Measurements from ENCODE around the gene HRH1. TPM values are rescaled to one million over a fixed set of nuclear protein-coding genes. Genes with fewer than 3 reads are reported as not detected.
A peak's percentile ranks its signal among the peaks of the same experiment; 100 is the strongest.

The HRH1 gene
- total RNA-seq, 2 donors from 2014 or later: 7.2 to 20.4 TPM

DNA sequence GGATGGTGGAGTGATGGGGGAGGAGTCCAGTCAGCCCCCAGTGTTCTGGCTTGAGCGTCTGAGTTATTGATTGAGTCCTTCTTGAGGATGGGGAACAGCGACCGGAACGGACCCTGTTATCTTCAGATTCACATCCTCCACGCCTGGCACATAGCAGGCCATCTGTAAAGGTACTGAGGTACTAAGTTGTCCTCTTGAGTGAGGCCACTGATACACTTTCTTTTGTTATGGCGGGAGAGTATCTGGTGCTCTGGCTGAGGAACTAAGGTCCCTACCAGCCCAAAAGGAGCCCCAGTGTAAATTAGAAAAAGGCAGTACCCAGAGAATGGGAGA, 16.7 kb upstream of the HRH1 start:
- intact Hi-C loops (cut with DNase I): no loop called here
- Histone ChIP-seq H3K9me3 (no peaks in the 10 kb centered on the region), H3K4me3 (no peak overlapping the region), H3K4me1 (no peaks in the 10 kb centered on the region), H3K9ac (ENCODE audit: low read depth in 2 of 2, low read length in 2 of 2) (no peak overlapping the region), H3K27me3 (no peaks in the 10 kb centered on the region), H3K27ac (no peak overlapping the region), H3K36me3 (no peaks in the 10 kb centered on the region)
- no peak for DNase-seq
- TF ChIP-seq, protein P1, sequence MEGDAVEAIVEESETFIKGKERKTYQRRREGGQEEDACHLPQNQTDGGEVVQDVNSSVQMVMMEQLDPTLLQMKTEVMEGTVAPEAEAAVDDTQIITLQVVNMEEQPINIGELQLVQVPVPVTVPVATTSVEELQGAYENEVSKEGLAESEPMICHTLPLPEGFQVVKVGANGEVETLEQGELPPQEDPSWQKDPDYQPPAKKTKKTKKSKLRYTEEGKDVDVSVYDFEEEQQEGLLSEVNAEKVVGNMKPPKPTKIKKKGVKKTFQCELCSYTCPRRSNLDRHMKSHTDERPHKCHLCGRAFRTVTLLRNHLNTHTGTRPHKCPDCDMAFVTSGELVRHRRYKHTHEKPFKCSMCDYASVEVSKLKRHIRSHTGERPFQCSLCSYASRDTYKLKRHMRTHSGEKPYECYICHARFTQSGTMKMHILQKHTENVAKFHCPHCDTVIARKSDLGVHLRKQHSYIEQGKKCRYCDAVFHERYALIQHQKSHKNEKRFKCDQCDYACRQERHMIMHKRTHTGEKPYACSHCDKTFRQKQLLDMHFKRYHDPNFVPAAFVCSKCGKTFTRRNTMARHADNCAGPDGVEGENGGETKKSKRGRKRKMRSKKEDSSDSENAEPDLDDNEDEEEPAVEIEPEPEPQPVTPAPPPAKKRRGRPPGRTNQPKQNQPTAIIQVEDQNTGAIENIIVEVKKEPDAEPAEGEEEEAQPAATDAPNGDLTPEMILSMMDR (IDR thresholded peaks at IDR 0.05): no peak

DNA sequence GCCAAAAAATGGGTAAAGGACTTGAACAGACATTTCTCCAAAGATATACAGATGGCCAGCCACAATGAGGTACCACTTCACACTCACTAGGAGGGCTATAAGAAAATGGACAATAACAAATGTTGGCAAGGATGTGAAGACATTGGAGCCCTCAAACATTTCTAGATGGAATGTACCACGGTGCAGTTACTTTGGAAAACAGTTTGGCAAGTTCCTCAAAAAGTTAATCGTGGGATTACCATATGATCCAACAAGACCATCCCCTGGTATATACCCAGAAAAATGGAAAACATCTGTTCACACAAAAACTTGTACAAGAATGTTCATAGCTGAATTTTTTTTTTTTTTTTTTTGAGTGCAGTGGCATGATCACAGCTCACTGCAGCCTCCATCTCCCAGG, 15.9 kb upstream of the HRH1 start:
- no peak overlapping the region for H3K27ac ChIP-seq

DNA sequence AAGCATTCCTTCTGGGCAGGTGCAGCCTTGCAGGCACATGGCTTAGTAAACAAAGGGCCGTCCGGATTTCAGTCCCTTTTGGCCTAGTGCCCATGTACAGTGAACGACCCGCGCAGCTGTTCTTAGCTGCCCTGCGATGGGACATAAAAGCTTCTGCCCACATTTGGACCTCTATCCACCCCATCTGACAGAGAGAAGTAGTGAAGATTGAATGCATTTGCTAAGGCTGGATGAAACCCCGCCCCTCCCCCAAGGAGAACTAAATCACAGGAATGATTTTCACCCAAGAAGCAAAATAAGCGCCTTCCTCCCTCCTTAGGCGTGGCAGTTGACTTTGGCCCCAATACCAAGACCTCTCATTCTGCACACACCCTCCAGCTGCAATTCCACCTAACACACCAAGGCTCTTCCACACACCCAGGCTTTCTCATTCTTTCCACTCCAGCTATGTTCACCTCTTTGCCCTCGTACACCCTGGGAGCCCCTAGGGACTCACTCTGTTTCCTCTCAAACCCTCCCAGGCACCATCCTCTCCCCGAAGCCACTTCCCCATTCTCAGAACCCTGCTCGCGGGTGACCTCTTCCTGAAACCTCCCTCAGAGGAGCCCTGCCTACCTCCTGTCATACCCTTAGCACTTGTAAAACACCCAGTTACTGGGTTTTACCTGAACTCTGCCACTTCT, 14.1 kb upstream of the HRH1 start:
- no peak overlapping the region for H3K4me3 ChIP-seq
- peak; percentile 87 for DNase-seq
- no peaks in the 10 kb centered on the region for H3K27me3 ChIP-seq
- no peaks in the 10 kb centered on the region for H3K4me1 ChIP-seq
- no peaks in the 10 kb centered on the region for H3K36me3 ChIP-seq
- TF ChIP-seq, protein P1 (IDR thresholded peaks at IDR 0.05): no peak
- H3K9me3 ChIP-seq: no peaks in the 10 kb centered on the region
- H3K9ac ChIP-seq (ENCODE audit: low read depth in 2 of 2, low read length in 2 of 2): peak overlapping the region in 1 of 2 donors; percentile 46
- peak overlapping the region; percentile 72 for H3K27ac ChIP-seq
- intact Hi-C loops (cut with DNase I): no loop called here

More for the DNA sequence above, 15.9 kb upstream of the HRH1 start:
- no peaks in the 10 kb centered on the region for H3K9me3 ChIP-seq
- no peaks in the 10 kb centered on the region for H3K27me3 ChIP-seq
- DNase-seq: no peak
- TF ChIP-seq, protein P1 (IDR thresholded peaks at IDR 0.05): no peak
- H3K9ac ChIP-seq (ENCODE audit: low read depth in 2 of 2, low read length in 2 of 2): no peak overlapping the region
- H3K4me1 ChIP-seq: no peaks in the 10 kb centered on the region
- intact Hi-C loops (cut with DNase I): no loop called here
- H3K36me3 ChIP-seq: no peaks in the 10 kb centered on the region
- no peak overlapping the region for H3K4me3 ChIP-seq

DNA sequence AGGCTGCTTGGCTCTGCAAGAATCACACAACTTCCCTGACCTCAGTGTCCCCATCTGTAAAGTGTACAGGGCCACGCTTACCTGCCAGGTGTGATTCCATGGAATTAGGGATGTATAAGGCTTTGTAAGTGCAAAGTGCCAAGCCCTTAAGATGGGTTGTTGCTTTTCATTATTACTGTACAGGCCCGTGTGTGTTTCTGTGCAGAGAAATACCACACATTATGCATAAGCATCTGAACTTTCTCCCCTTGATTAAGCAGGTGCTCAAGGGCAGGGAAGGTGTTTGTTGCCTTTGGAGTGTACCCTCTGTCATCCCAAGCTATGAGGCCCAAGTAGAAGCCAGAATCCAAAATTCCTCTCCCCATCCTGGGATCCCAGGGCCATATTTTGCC, 13.6 kb upstream of the HRH1 start:
- H3K36me3 ChIP-seq: no peaks in the 10 kb centered on the region
- peak overlapping the region in 1 of 2 donors; percentile 46 for H3K9ac ChIP-seq (ENCODE audit: low read depth in 2 of 2, low read length in 2 of 2)
- no peak overlapping the region for H3K4me3 ChIP-seq

DNA sequence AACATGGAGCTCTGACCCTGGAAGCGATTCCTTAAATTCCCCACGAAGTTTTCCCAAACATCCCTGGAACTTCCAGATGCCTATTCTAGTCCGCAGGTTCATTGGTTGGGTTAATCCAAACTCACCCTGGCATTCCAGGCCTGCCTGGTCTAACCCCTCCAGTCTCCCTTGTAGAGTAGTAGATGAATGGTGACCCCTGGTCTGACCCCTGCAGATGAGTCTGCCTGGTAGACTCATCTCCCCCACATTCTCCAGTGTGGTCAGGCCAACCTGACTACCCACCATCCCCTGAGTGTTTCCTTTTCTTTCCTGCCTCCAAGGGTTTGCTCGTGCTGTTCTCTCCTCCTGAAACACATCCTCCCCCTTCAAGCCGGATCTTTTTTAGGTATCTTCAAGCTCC, 10.8 kb upstream of the HRH1 start:
- Histone ChIP-seq H3K36me3 (no peaks in the 10 kb centered on the region), H3K27me3 (no peaks in the 10 kb centered on the region), H3K27ac (no peak overlapping the region), H3K9me3 (no peaks in the 10 kb centered on the region), H3K9ac (ENCODE audit: low read depth in 2 of 2, low read length in 2 of 2) (no peak overlapping the region), H3K4me1 (no peaks in the 10 kb centered on the region), H3K4me3 (no peak overlapping the region)
- TF ChIP-seq, protein P1 (IDR thresholded peaks at IDR 0.05): no peak
- intact Hi-C loops (cut with DNase I): no loop called here
- DNase-seq: no peak

More for the DNA sequence above, 13.6 kb upstream of the HRH1 start:
- Histone ChIP-seq H3K9me3 (no peaks in the 10 kb centered on the region), H3K27me3 (no peaks in the 10 kb centered on the region), H3K27ac (peak overlapping the region; percentile 72), H3K4me1 (no peaks in the 10 kb centered on the region)
- intact Hi-C loops (cut with DNase I): no loop called here
- TF ChIP-seq, protein P1 (IDR thresholded peaks at IDR 0.05): no peak
- DNase-seq: no peak
